Measurements from ENCODE around the gene SLC4A11.

The SLC4A11 gene

GRCh38 chr20:3275064-3275935 is 36.3 kb upstream of the SLC4A11 start:
- TF ChIP-seq EP300 (IDR thresholded peaks at IDR 0.05; ENCODE audit: borderline replicate concordance): no peak
- TF ChIP-seq MAX (IDR thresholded peaks at IDR 0.05): no peak
- TF ChIP-seq NFIC (IDR thresholded peaks at IDR 0.05): no peak
- no peak for TF ChIP-seq ZBTB7A (IDR thresholded peaks at IDR 0.05; ENCODE audit: low read depth)
- TF ChIP-seq YY1 (IDR thresholded peaks at IDR 0.05; ENCODE audit: low read depth): no peak
- no peak for TF ChIP-seq TAF1 (IDR thresholded peaks at IDR 0.05; ENCODE audit: low read depth)
- TF ChIP-seq, protein P1, sequence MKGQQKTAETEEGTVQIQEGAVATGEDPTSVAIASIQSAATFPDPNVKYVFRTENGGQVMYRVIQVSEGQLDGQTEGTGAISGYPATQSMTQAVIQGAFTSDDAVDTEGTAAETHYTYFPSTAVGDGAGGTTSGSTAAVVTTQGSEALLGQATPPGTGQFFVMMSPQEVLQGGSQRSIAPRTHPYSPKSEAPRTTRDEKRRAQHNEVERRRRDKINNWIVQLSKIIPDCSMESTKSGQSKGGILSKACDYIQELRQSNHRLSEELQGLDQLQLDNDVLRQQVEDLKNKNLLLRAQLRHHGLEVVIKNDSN (IDR thresholded peaks at IDR 0.05): no peak
- no peak for TF ChIP-seq TCF12 (IDR thresholded peaks at IDR 0.05; ENCODE audit: low read depth)
- no peak for TF ChIP-seq FOXM1 (IDR thresholded peaks at IDR 0.05; ENCODE audit: borderline replicate concordance, low read depth)
- TF ChIP-seq EGR1 (IDR thresholded peaks at IDR 0.05): no peak
- TF ChIP-seq, protein P2, sequence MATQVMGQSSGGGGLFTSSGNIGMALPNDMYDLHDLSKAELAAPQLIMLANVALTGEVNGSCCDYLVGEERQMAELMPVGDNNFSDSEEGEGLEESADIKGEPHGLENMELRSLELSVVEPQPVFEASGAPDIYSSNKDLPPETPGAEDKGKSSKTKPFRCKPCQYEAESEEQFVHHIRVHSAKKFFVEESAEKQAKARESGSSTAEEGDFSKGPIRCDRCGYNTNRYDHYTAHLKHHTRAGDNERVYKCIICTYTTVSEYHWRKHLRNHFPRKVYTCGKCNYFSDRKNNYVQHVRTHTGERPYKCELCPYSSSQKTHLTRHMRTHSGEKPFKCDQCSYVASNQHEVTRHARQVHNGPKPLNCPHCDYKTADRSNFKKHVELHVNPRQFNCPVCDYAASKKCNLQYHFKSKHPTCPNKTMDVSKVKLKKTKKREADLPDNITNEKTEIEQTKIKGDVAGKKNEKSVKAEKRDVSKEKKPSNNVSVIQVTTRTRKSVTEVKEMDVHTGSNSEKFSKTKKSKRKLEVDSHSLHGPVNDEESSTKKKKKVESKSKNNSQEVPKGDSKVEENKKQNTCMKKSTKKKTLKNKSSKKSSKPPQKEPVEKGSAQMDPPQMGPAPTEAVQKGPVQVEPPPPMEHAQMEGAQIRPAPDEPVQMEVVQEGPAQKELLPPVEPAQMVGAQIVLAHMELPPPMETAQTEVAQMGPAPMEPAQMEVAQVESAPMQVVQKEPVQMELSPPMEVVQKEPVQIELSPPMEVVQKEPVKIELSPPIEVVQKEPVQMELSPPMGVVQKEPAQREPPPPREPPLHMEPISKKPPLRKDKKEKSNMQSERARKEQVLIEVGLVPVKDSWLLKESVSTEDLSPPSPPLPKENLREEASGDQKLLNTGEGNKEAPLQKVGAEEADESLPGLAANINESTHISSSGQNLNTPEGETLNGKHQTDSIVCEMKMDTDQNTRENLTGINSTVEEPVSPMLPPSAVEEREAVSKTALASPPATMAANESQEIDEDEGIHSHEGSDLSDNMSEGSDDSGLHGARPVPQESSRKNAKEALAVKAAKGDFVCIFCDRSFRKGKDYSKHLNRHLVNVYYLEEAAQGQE (IDR thresholded peaks at IDR 0.05; ENCODE audit: low read depth): no peak
- no peak for TF ChIP-seq CEBPB (IDR thresholded peaks at IDR 0.05)
- no peak for TF ChIP-seq CREB1 (IDR thresholded peaks at IDR 0.05; ENCODE audit: low read depth)
- no peak for TF ChIP-seq TEAD4 (IDR thresholded peaks at IDR 0.05)
- TF ChIP-seq RAD21 (IDR thresholded peaks at IDR 0.05; ENCODE audit: low read depth): no peak

GRCh38 chr20:3273371-3273770 is 34.4 kb upstream of the SLC4A11 start:
- TF ChIP-seq TCF12 (IDR thresholded peaks at IDR 0.05; ENCODE audit: low read depth) (no peak), RAD21 (IDR thresholded peaks at IDR 0.05; ENCODE audit: low read depth) (no peak), TEAD4 (IDR thresholded peaks at IDR 0.05) (no peak), ZBTB7A (IDR thresholded peaks at IDR 0.05; ENCODE audit: low read depth) (no peak), NFIC (IDR thresholded peaks at IDR 0.05) (no peak), EP300 (IDR thresholded peaks at IDR 0.05; ENCODE audit: borderline replicate concordance) (no peak), FOXM1 (IDR thresholded peaks at IDR 0.05; ENCODE audit: borderline replicate concordance, low read depth) (no peak), EGR1 (IDR thresholded peaks at IDR 0.05) (no peak), YY1 (IDR thresholded peaks at IDR 0.05; ENCODE audit: low read depth) (no peak), CREB1 (IDR thresholded peaks at IDR 0.05; ENCODE audit: low read depth) (no peak), MAX (IDR thresholded peaks at IDR 0.05) (no peak), TAF1 (IDR thresholded peaks at IDR 0.05; ENCODE audit: low read depth) (no peak), CEBPB (IDR thresholded peaks at IDR 0.05) (no peak)
- TF ChIP-seq, protein P2 (IDR thresholded peaks at IDR 0.05; ENCODE audit: low read depth): no peak
- TF ChIP-seq, protein P1 (IDR thresholded peaks at IDR 0.05): no peak

DNA sequence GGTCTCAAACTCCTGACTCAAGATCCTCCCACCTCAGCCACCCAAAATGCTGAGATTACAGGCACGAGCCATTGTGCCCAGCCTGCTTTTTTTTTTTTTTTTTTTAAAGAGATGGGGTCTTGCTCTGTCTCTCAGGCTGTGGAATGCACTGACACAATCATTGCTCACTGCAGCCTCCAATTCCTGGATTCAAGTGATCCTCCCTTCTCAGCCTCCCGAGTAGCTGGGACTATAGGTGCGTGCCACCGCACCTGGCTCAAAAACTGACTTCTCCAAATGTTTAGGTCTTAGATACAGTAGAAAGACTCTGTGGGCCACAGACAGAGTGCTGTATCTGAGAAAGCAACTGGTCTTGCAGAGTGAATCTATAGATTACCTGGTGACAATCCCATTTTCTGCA is 31.1 kb upstream of the SLC4A11 start:
- no peak for TF ChIP-seq CREB1 (IDR thresholded peaks at IDR 0.05; ENCODE audit: low read depth)
- no peak for TF ChIP-seq NFIC (IDR thresholded peaks at IDR 0.05)
- no peak for TF ChIP-seq YY1 (IDR thresholded peaks at IDR 0.05; ENCODE audit: low read depth)
- no peak for TF ChIP-seq EGR1 (IDR thresholded peaks at IDR 0.05)
- TF ChIP-seq, protein P2 (IDR thresholded peaks at IDR 0.05; ENCODE audit: low read depth): no peak
- TF ChIP-seq CEBPB (IDR thresholded peaks at IDR 0.05): no peak
- no peak for TF ChIP-seq FOXM1 (IDR thresholded peaks at IDR 0.05; ENCODE audit: borderline replicate concordance, low read depth)
- TF ChIP-seq TEAD4 (IDR thresholded peaks at IDR 0.05): no peak
- TF ChIP-seq MAX (IDR thresholded peaks at IDR 0.05): no peak
- no peak for TF ChIP-seq RAD21 (IDR thresholded peaks at IDR 0.05; ENCODE audit: low read depth)
- no peak for TF ChIP-seq TCF12 (IDR thresholded peaks at IDR 0.05; ENCODE audit: low read depth)
- no peak for TF ChIP-seq TAF1 (IDR thresholded peaks at IDR 0.05; ENCODE audit: low read depth)
- no peak for TF ChIP-seq EP300 (IDR thresholded peaks at IDR 0.05; ENCODE audit: borderline replicate concordance)
- TF ChIP-seq, protein P1 (IDR thresholded peaks at IDR 0.05): no peak
- TF ChIP-seq ZBTB7A (IDR thresholded peaks at IDR 0.05; ENCODE audit: low read depth): no peak
